Activated CD4-positive, alpha-beta memory T cell treated with anti-CD3 and anti-CD28 coated beads, Interleukin-2, amount 10 ng/mL, durations not matched to agents 7 days and 5 days (primary cell): ENCODE measurements around the gene CRIM1. TPM values are rescaled to one million over a fixed set of nuclear protein-coding genes. Genes with fewer than 3 reads are reported as not detected.

Experiments
- CTCF ChIA-PET: fragments of 350-600 bp; sonication (Branson Sonifier 250); formaldehyde crosslinking; loops from one replicate; lab custom pipeline; 2021; ENCODE audit warnings: antibody characterized with exemption, inconsistent platforms; lab: Charles Lee
- POLR2A ChIA-PET: fragments of 350-600 bp; sonication (Branson Sonifier 250); formaldehyde crosslinking; loops from one replicate; lab custom pipeline; 2021; ENCODE audit warnings: antibody characterized with exemption; lab: Charles Lee
- DNase-seq: peaks from one replicate; pipeline ENCODE4 v3.0.0-alpha.2; 2020
- H3K27ac Mint-ChIP-seq: one replicate; pipeline ENCODE4 v1.8.0; 2021; ENCODE audit warnings: mild to moderate bottlenecking, mixed read lengths
- H3K27me3 Mint-ChIP-seq: one replicate; pipeline ENCODE4 v1.8.0; 2021; ENCODE audit warnings: mixed read lengths
- H3K36me3 Mint-ChIP-seq: one replicate; pipeline ENCODE4 v1.8.0; 2021; ENCODE audit warnings: low read depth, mixed read lengths
- H3K4me1 Mint-ChIP-seq: one replicate; pipeline ENCODE4 v1.8.0; 2021; ENCODE audit warnings: mixed read lengths
- H3K4me3 Mint-ChIP-seq: one replicate; pipeline ENCODE4 v1.8.0; 2021; ENCODE audit warnings: mild to moderate bottlenecking, mixed read lengths
- H3K9me3 Mint-ChIP-seq: one replicate; pipeline ENCODE4 v1.8.0; 2021; ENCODE audit warnings: mixed read lengths
- total RNA-seq, 2 experiments: library from RNA; stranded (reverse); gene quantifications; one replicate each; pipeline ENCODE4 v1.2.3, GENCODE V29; 2021

Gene CRIM1
- total RNA-seq, 2 experiments from 2014 or later: 5.4 to 6.6 TPM

GRCh38 chr2:36410681-36411080 is 55.1 kb downstream of the CRIM1 start:
- H3K27me3 Mint-ChIP-seq: no peaks in the 10 kb centered on the region
- POLR2A ChIA-PET: no interaction called here
- no peak overlapping the region for H3K4me3 Mint-ChIP-seq
- H3K4me1 Mint-ChIP-seq: no peaks in the 10 kb centered on the region
- CTCF ChIA-PET: no interaction called here
- H3K27ac Mint-ChIP-seq: no peak overlapping the region
- no peaks in the 10 kb centered on the region for H3K36me3 Mint-ChIP-seq
- no peaks in the 10 kb centered on the region for H3K9me3 Mint-ChIP-seq
- no peak for DNase-seq

DNA sequence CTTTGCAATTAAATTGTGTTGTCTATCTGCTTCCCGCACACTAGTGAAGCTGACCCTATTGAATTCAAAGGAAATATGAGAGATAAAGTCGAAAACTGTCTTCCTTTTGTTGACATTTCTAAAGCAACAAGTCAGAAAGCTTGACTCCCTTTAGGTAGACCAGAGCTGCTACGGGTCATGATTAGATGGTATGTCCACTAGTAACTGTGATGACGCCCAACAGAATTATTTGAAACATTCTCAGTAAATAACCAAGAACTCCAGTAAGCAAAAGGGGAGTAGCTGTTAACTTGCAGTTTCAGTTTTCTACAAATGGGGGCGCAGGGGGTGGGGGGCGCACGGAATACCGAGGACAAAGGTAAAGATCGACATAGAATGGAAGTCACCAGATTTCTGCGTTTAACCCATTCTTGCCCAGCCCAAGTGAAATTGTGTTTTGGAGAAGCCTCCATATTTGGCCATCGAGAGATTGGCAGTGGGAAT is 56.4 kb downstream of the CRIM1 start:
- Mint-ChIP-seq H3K9me3 (no peaks in the 10 kb centered on the region), H3K4me3 (no peak overlapping the region), H3K36me3 (no peaks in the 10 kb centered on the region), H3K27me3 (no peaks in the 10 kb centered on the region), H3K27ac (no peak overlapping the region), H3K4me1 (no peaks in the 10 kb centered on the region)
- ChIA-PET POLR2A (no interaction called here), CTCF (no interaction called here)
- no peak for DNase-seq

DNA sequence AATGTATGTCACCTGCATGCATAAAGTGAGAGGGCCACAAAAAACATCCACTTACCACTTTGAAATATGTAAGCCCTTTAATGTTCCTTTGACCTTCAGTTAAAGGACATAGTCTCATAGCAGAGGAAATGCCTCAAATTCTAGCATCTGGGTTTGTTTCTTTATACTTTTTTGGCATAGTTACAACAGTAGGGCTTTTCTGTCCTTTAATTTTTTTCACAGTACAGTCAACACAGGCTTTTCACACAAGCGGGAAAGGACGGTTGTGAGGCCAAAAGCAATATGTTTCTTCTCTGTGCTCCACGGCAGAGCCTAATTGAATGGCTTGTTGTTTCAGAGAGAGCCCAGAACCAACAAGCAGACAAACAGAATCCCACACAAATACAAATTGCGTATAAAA is 57.6 kb downstream of the CRIM1 start:
- DNase-seq: no peak
- POLR2A ChIA-PET: no interaction called here
- no peaks in the 10 kb centered on the region for H3K27me3 Mint-ChIP-seq
- H3K4me1 Mint-ChIP-seq: no peaks in the 10 kb centered on the region
- CTCF ChIA-PET: no interaction called here
- H3K36me3 Mint-ChIP-seq: no peaks in the 10 kb centered on the region
- no peaks in the 10 kb centered on the region for H3K9me3 Mint-ChIP-seq
- H3K27ac Mint-ChIP-seq: no peak overlapping the region
- no peak overlapping the region for H3K4me3 Mint-ChIP-seq

DNA sequence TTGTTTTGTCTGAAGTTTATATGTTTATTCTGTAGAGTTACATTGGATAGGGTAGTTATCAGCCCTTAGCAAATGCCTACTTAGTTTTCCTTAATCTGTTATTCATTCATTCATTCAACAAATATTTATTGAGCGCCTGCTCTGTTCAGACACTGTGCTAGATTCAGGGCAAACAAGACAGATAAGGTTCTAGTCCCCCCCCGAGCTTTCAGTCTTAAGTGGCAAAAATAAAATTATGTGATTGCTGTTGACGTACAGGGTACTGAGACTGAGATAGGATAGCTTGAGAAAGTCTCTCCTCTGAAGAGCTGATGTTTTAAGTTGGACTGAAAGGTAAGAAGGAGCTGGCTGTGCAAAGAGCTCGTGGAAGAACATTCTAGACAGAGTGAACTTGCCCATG is 58.7 kb downstream of the CRIM1 start:
- H3K27ac Mint-ChIP-seq: no peak overlapping the region
- H3K36me3 Mint-ChIP-seq: no peaks in the 10 kb centered on the region
- POLR2A ChIA-PET: no interaction called here
- no peak for DNase-seq
- H3K4me3 Mint-ChIP-seq: no peak overlapping the region
- CTCF ChIA-PET: interaction anchor here (0.6 kb wide), 1 partner anchor 313 kb away, joined by 5 read pairs; no protein-coding TSS in a partner anchor
- H3K4me1 Mint-ChIP-seq: no peaks in the 10 kb centered on the region
- H3K27me3 Mint-ChIP-seq: no peaks in the 10 kb centered on the region
- no peaks in the 10 kb centered on the region for H3K9me3 Mint-ChIP-seq

DNA sequence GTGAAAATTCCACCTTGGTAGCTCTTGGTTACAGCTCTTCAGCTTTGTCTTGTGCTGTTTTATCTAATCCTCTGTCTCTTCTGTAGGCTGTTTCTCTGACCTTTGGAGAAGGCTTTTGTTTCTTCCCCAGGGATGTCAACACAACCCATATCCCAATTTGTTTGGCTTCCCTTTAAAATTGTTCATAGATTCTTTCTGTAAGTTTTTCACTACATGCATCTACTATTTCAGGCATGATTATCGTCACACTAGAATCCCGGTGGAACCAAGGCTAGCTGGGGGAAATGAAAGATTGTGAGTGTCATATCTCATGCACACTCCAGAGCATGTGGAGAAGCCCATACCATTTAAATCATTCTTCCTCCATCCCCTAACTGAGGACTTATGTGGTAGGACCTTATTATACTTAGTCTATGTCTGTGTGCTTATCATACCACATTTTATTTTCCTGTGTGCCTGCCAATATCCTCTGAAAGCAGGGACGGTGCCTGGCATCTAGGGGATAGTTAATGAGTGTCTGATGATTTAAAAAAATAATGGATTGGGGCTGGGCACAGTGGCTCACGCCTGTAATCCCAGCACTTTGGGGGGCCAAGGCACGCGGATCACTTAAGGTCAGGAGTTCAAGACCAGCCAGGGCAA is 59.9 kb downstream of the CRIM1 start:
- Mint-ChIP-seq H3K27ac (no peak overlapping the region), H3K4me3 (no peak overlapping the region), H3K4me1 (no peaks in the 10 kb centered on the region), H3K27me3 (no peaks in the 10 kb centered on the region), H3K36me3 (no peaks in the 10 kb centered on the region), H3K9me3 (no peaks in the 10 kb centered on the region)
- DNase-seq: no peak
- ChIA-PET POLR2A (no interaction called here), CTCF (no interaction called here)

GRCh38 chr2:36416370-36417165 is 61.0 kb downstream of the CRIM1 start:
- DNase-seq: no peak
- POLR2A ChIA-PET: no interaction called here
- H3K4me3 Mint-ChIP-seq: no peak overlapping the region
- CTCF ChIA-PET: no interaction called here
- no peaks in the 10 kb centered on the region for H3K36me3 Mint-ChIP-seq
- no peaks in the 10 kb centered on the region for H3K4me1 Mint-ChIP-seq
- no peaks in the 10 kb centered on the region for H3K27me3 Mint-ChIP-seq
- H3K9me3 Mint-ChIP-seq: no peaks in the 10 kb centered on the region
- no peak overlapping the region for H3K27ac Mint-ChIP-seq

DNA sequence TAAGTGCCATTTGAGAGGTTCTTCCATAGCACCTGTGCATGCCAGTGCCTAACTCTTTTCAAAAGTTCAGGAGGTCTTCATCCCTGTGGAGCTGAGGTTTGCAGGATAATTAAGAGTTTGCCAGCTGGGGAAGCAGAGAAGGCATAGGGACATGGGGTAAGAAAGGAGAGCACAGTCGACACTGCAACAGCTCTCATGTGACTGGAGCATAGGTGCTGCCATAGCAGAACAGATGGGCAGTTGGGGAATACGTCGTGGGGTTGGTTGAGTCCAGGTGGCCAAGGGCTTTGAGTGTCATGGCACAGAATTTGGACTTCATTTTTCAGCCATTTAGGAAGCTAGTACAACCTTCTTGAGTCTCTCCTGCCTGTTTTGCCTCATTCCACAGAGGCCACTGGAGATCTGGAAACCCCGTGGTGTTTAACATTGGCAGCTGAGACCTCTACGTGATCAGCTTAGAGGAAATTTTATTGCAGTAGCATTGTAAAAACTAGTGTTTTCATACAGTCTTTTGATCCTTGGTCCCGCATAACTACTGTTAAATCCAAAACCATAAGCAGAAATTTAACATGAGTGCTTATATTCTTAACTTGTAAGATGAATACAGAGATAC is 65.1 kb downstream of the CRIM1 start:
- CTCF ChIA-PET: no interaction called here
- no peaks in the 10 kb centered on the region for H3K9me3 Mint-ChIP-seq
- DNase-seq: no peak

GRCh38 chr2:36421379-36421778 is 65.8 kb downstream of the CRIM1 start:
- H3K9me3 Mint-ChIP-seq: no peaks in the 10 kb centered on the region
- ChIA-PET POLR2A (no interaction called here), CTCF (no interaction called here)
- no peaks in the 10 kb centered on the region for H3K4me1 Mint-ChIP-seq
- no peak overlapping the region for H3K27ac Mint-ChIP-seq
- no peak overlapping the region for H3K4me3 Mint-ChIP-seq
- no peaks in the 10 kb centered on the region for H3K27me3 Mint-ChIP-seq
- H3K36me3 Mint-ChIP-seq: no peaks in the 10 kb centered on the region
- DNase-seq: no peak

More for the DNA sequence above, 65.1 kb downstream of the CRIM1 start:
- Mint-ChIP-seq H3K4me1 (no peaks in the 10 kb centered on the region), H3K4me3 (no peak overlapping the region), H3K27me3 (no peaks in the 10 kb centered on the region), H3K27ac (no peak overlapping the region), H3K36me3 (no peaks in the 10 kb centered on the region)
- POLR2A ChIA-PET: no interaction called here

- CTCF ChIA-PET: no interaction called here
- POLR2A ChIA-PET: interaction anchor here (1.0 kb wide), 1 partner anchor 13 kb away, joined by 3 read pairs; no protein-coding TSS in a partner anchor
- no peak overlapping the region for H3K27ac Mint-ChIP-seq
- H3K4me3 Mint-ChIP-seq: no peak overlapping the region
- H3K4me1 Mint-ChIP-seq: no peaks in the 10 kb centered on the region
- DNase-seq: no peak
- H3K27me3 Mint-ChIP-seq: no peaks in the 10 kb centered on the region
- H3K9me3 Mint-ChIP-seq: no peaks in the 10 kb centered on the region
- no peaks in the 10 kb centered on the region for H3K36me3 Mint-ChIP-seq
Measured at GRCh38 chr2:36423172-36423571, 67.6 kb downstream of the CRIM1 start.

- no peak for DNase-seq
- no peaks in the 10 kb centered on the region for H3K4me1 Mint-ChIP-seq
- no peaks in the 10 kb centered on the region for H3K36me3 Mint-ChIP-seq
- ChIA-PET POLR2A (interaction anchor here (1.0 kb wide), 1 partner anchor 13 kb away, joined by 3 read pairs; no protein-coding TSS in a partner anchor), CTCF (no interaction called here)
- no peak overlapping the region for H3K27ac Mint-ChIP-seq
- H3K4me3 Mint-ChIP-seq: no peak overlapping the region
- no peaks in the 10 kb centered on the region for H3K9me3 Mint-ChIP-seq
- no peaks in the 10 kb centered on the region for H3K27me3 Mint-ChIP-seq
Measured at GRCh38 chr2:36423619-36424120, 68.1 kb downstream of the CRIM1 start.

DNA sequence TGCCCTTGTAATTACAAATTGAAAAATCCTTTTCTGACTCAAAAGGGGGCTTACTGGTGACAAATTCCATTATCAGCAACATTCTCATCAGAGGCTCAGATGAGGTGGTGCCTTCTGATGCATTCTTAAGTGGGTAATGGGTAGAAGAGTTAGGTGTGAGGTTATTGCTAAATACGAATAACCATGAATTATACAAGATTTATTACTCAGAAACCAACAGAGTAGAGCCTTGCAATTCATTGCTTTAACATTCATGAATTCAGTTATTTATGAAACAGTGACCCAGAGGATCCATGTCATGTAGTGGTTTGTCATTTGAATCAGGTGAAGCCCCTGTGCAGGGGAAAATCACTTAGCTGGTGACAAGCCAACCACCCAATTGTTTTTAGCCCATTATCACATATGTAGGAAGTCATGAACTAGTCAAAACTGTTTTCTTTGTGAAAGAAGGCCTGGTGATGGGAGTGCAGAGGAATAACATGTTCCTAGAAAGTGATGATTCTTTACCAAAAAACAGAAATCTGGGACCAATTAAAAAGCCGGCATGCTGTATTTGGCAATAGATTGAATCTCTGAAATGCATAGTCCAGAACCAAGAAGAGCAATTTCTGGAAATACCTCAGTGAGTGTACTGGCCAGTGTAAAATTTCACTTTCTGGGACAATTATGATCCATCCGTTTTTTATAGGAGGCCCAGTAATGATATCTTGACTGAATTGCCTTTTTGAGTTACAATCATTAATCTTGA is 70.2 kb downstream of the CRIM1 start:
- CTCF ChIA-PET: no interaction called here
- H3K4me3 Mint-ChIP-seq: no peak overlapping the region
- H3K27me3 Mint-ChIP-seq: no peaks in the 10 kb centered on the region
- POLR2A ChIA-PET: no interaction called here
- no peaks in the 10 kb centered on the region for H3K36me3 Mint-ChIP-seq
- H3K9me3 Mint-ChIP-seq: no peaks in the 10 kb centered on the region
- H3K27ac Mint-ChIP-seq: no peak overlapping the region
- H3K4me1 Mint-ChIP-seq: no peaks in the 10 kb centered on the region
- DNase-seq: no peak

DNA sequence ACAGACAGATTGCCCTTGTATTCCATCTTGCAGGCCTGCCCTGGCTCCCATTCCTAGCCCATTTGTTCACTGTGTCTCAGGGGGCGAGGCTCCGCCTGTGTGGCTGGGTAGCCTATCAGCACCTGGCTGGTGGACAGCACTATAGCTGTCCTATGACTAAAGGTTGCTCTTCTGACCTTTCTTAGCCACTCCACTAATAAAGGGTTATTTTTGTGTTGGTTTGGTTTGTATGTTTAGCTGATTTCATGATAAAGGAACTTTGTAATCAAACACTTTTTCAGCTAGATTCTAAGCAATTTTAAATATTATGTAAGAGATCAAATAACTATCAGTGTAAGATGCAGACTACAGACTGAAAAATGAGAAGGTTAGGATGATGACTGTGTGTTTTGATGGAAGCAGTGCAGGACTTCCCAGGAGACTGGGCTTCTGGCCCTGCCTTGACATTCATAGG is 72.2 kb downstream of the CRIM1 start:
- Mint-ChIP-seq H3K27me3 (no peaks in the 10 kb centered on the region), H3K4me1 (no peaks in the 10 kb centered on the region), H3K9me3 (no peaks in the 10 kb centered on the region), H3K36me3 (no peaks in the 10 kb centered on the region), H3K27ac (no peak overlapping the region), H3K4me3 (no peak overlapping the region)
- POLR2A ChIA-PET: no interaction called here
- CTCF ChIA-PET: no interaction called here
- DNase-seq: no peak

DNA sequence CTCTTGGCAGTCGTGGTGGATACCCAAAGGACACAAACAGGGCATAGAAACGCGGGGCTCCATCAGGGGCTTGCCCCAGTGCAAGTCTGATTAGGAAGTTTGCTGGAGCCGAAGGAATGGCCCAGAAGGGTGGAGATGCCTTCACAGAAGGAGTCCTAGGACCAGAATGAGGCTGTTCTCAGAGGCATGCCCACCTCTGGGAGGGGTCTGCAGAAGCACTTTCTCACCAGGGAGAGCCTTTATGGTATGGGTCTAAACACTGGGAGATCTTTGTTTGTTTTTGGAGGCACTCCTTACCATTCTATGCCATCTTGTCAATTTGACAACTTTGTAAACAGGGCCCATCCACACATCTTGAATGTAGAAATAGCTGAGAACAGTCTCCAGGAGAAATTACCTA is 75.0 kb downstream of the CRIM1 start:
- no peaks in the 10 kb centered on the region for H3K27me3 Mint-ChIP-seq
- no peak for DNase-seq
- ChIA-PET CTCF (no interaction called here), POLR2A (no interaction called here)
- no peak overlapping the region for H3K4me3 Mint-ChIP-seq
- H3K9me3 Mint-ChIP-seq: no peaks in the 10 kb centered on the region
- H3K4me1 Mint-ChIP-seq: no peaks in the 10 kb centered on the region
- no peaks in the 10 kb centered on the region for H3K36me3 Mint-ChIP-seq
- H3K27ac Mint-ChIP-seq: no peak overlapping the region
